HEK293T (cell line): ENCODE measurements around the gene CYB5D1.

Experiments
- CTCF ChIA-PET: fragments of 350-600 bp; formaldehyde crosslinking; extraction: SDS; loops from one replicate; lab custom pipeline; 2021; ENCODE audit warnings: antibody characterized with exemption, inconsistent platforms; lab: Yijun Ruan, JAX
- POLR2A ChIA-PET: fragments of 350-600 bp; formaldehyde crosslinking; extraction: SDS; loops from one replicate; lab custom pipeline; 2020; ENCODE audit warnings: antibody characterized with exemption, inconsistent platforms; lab: Yijun Ruan, JAX
- DNase-seq: peaks from one replicate; pipeline ENCODE4 v3.0.0; 2012; ENCODE audit warnings: mixed read lengths; ENCODE audit errors: extremely low spot score
- ARNT ChIP-seq: fragments of 450-650 bp; IDR thresholded peaks from 2 replicates; pipeline ENCODE4 v1.6.1; 2017; ENCODE audit warnings: mild to moderate bottlenecking
- BHLHE40 ChIP-seq: fragments of 450-650 bp; IDR thresholded peaks from 2 replicates; pipeline ENCODE4 v1.6.1; 2016; ENCODE audit warnings: mild to moderate bottlenecking, moderate library complexity, borderline replicate concordance
- CTBP1 ChIP-seq: fragments of 450-650 bp; IDR thresholded peaks from 2 replicates; pipeline ENCODE4 v1.6.1; 2016; ENCODE audit warnings: borderline replicate concordance
- ELF4 ChIP-seq: fragments of 450-650 bp; IDR thresholded peaks from 2 replicates; pipeline ENCODE4 v1.6.1; 2017; ENCODE audit warnings: antibody characterized with exemption
- FOXA1 ChIP-seq: fragments of 450-650 bp; IDR thresholded peaks from 2 replicates; pipeline ENCODE4 v1.6.1; 2016; ENCODE audit warnings: mild to moderate bottlenecking
- FOXK2 ChIP-seq: fragments of 450-650 bp; IDR thresholded peaks from 2 replicates; pipeline ENCODE4 v1.6.1; 2016; ENCODE audit warnings: mild to moderate bottlenecking
- FOXM1 ChIP-seq: fragments of 450-650 bp; IDR thresholded peaks from 2 replicates; pipeline ENCODE4 v1.6.1; 2017; ENCODE audit warnings: mild to moderate bottlenecking, borderline replicate concordance
- HDGF ChIP-seq: fragments of 450-650 bp; IDR thresholded peaks from 2 replicates; pipeline ENCODE4 v1.6.1; 2017; ENCODE audit warnings: antibody characterized with exemption, borderline replicate concordance
- L3MBTL2 ChIP-seq: fragments of 450-650 bp; conservative IDR thresholded peaks from 2 replicates; pipeline ENCODE4 v1.6.1; 2016; ENCODE audit warnings: mild to moderate bottlenecking
- LEF1 ChIP-seq: fragments of 450-650 bp; IDR thresholded peaks from 2 replicates; pipeline ENCODE4 v1.6.1; 2017; ENCODE audit warnings: mild to moderate bottlenecking, borderline replicate concordance
- NFRKB ChIP-seq: fragments of 450-650 bp; IDR thresholded peaks from 2 replicates; pipeline ENCODE4 v1.6.1; 2016; ENCODE audit warnings: mild to moderate bottlenecking, moderate library complexity
- PKNOX1 ChIP-seq: fragments of 450-650 bp; IDR thresholded peaks from 2 replicates; pipeline ENCODE4 v1.6.1; 2016
- SP1 ChIP-seq: fragments of 450-650 bp; IDR thresholded peaks from 2 replicates; pipeline ENCODE4 v1.6.1; 2017
- SUZ12 ChIP-seq: fragments of 450-650 bp; IDR thresholded peaks from 2 replicates; pipeline ENCODE4 v1.6.1; 2016; ENCODE audit warnings: mild to moderate bottlenecking
- TARDBP ChIP-seq: fragments of 450-650 bp; IDR thresholded peaks from 2 replicates; pipeline ENCODE4 v1.6.1; 2016
- ZNF384 ChIP-seq: fragments of 450-650 bp; IDR thresholded peaks from 2 replicates; pipeline ENCODE4 v1.6.1; 2016

The CYB5D1 gene

GRCh38 chr17:7849130-7849750 is 8.6 kb upstream of the CYB5D1 start:
- ChIA-PET POLR2A (no interaction called here), CTCF (no interaction called here)
- DNase-seq: no peak
- TF ChIP-seq ARNT (no peak), ZNF384 (no peak), TARDBP (no peak), FOXM1 (no peak), L3MBTL2 (no peak), HDGF (no peak)

GRCh38 chr17:7849751-7850504 is 7.9 kb upstream of the CYB5D1 start:
- no peak for DNase-seq
- CTCF ChIA-PET: interaction anchor here (0.8 to 1.5 kb wide), 2 partner anchors 15 to 106 kb away, joined by 4 to 5 read pairs; no protein-coding TSS in a partner anchor
- TF ChIP-seq HDGF (no peak), TARDBP (no peak), ZNF384 (no peak), ELF4 (no peak), SUZ12 (no peak), ARNT (no peak), FOXM1 (no peak), BHLHE40 (no peak), CTBP1 (no peak), PKNOX1 (no peak), NFRKB (no peak)
- POLR2A ChIA-PET: interaction anchor here (1.3 to 1.5 kb wide), 2 partner anchors 15 to 163 kb away, joined by 5 read pairs; partner anchors contain the start of gene TP53

GRCh38 chr17:7850701-7851437 is 6.9 kb upstream of the CYB5D1 start:
- POLR2A ChIA-PET: interaction anchor here (1.3 to 1.5 kb wide), 2 partner anchors 16 to 164 kb away, joined by 5 read pairs; partner anchors contain the start of gene TP53
- DNase-seq: no peak
- CTCF ChIA-PET: interaction anchor here (0.6 to 1.5 kb wide), 4 partner anchors 16 to 107 kb away, joined by 3 to 5 read pairs (median 4); no protein-coding TSS in a partner anchor
- no peak for TF ChIP-seq ZNF384
- no peak for TF ChIP-seq FOXM1
- TF ChIP-seq SUZ12: no peak
- no peak for TF ChIP-seq L3MBTL2
- no peak for TF ChIP-seq CTBP1
- no peak for TF ChIP-seq BHLHE40
- no peak for TF ChIP-seq ELF4
- no peak for TF ChIP-seq HDGF
- no peak for TF ChIP-seq FOXK2
- TF ChIP-seq ARNT: no peak
- TF ChIP-seq LEF1: no peak
- no peak for TF ChIP-seq FOXA1
- no peak for TF ChIP-seq NFRKB
- TF ChIP-seq PKNOX1: no peak
- no peak for TF ChIP-seq SP1

- 0 out of 2 replicates have a peak, but pooled peaks have one; percentile 6 for TF ChIP-seq L3MBTL2
- no peak for TF ChIP-seq PKNOX1
- CTCF ChIA-PET: interaction anchor here (1.3 to 1.5 kb wide), 2 partner anchors 17 to 26 kb away, joined by 4 read pairs; no protein-coding TSS in a partner anchor
- POLR2A ChIA-PET: interaction anchor here (1.5 kb wide), 1 partner anchor 165 kb away, joined by 5 read pairs; the partner anchor contains the start of gene TP53
- DNase-seq: peak; percentile 88
These were observed 6.2 kb upstream of the CYB5D1 start for GRCh38 chr17:7851438-7852261.

GRCh38 chr17:7852262-7852670 is 5.5 kb upstream of the CYB5D1 start:
- ChIA-PET CTCF (no interaction called here), POLR2A (no interaction called here)
- no peak for DNase-seq
- no peak for TF ChIP-seq ZNF384
- no peak for TF ChIP-seq SUZ12
- TF ChIP-seq BHLHE40: no peak
- no peak for TF ChIP-seq FOXK2
- no peak for TF ChIP-seq ELF4
- no peak for TF ChIP-seq SP1
- no peak for TF ChIP-seq L3MBTL2
- TF ChIP-seq FOXM1: no peak
- no peak for TF ChIP-seq CTBP1
